HepG2 (cell line): Measurements from ENCODE around the gene ENTREP3. TPM values are rescaled to one million over a fixed set of nuclear protein-coding genes. Genes with fewer than 3 reads are reported as not detected.

Source experiments
- CTCF ChIP-seq: sonication (generic); formaldehyde crosslinking; IDR thresholded peaks from 2 replicates; pipeline ENCODE4 v1.5.0; 2020; ENCODE audit warnings: mild to moderate bottlenecking, missing genetic modification reagents, moderate library complexity
- DDIT3 ChIP-seq: sonication (generic); formaldehyde crosslinking; IDR thresholded peaks from 2 replicates; pipeline ENCODE4 v1.4.0; 2020; ENCODE audit warnings: mild to moderate bottlenecking, missing genetic modification reagents
- HDAC1 ChIP-seq: sonication (generic); formaldehyde crosslinking; IDR thresholded peaks from 2 replicates; pipeline ENCODE4 v1.5.1; 2020; ENCODE audit warnings: mild to moderate bottlenecking, missing genetic modification reagents
- KMT2A ChIP-seq: sonication (generic); formaldehyde crosslinking; IDR thresholded peaks from 2 replicates; pipeline ENCODE4 v1.4.0; 2020; ENCODE audit warnings: missing genetic modification reagents
- RAD51 ChIP-seq: fragments of 450-650 bp; IDR thresholded peaks from 2 replicates; pipeline ENCODE4 v1.6.1; 2016; ENCODE audit warnings: borderline replicate concordance
- SP5 ChIP-seq: IDR thresholded peaks from 2 replicates; pipeline ENCODE4 v1.6.1; 2016; ENCODE audit warnings: low read depth, borderline replicate concordance
- TFAP4 ChIP-seq: sonication (generic); IDR thresholded peaks from 2 replicates; pipeline ENCODE4 v1.6.1; 2016; ENCODE audit warnings: low read depth, borderline replicate concordance
- WIZ ChIP-seq: sonication (generic); formaldehyde crosslinking; IDR thresholded peaks from 2 replicates; pipeline ENCODE4 v1.5.1; 2020; ENCODE audit warnings: mild to moderate bottlenecking, missing genetic modification reagents
- ZBTB26 ChIP-seq: IDR thresholded peaks from 2 replicates; pipeline ENCODE4 v1.6.1; 2016; ENCODE audit warnings: missing compliant biosample characterization, missing genetic modification reagents, borderline replicate concordance
- ZNF296 ChIP-seq: sonication (generic); formaldehyde crosslinking; conservative IDR thresholded peaks from 2 replicates; pipeline ENCODE4 v1.5.0; 2020; ENCODE audit warnings: mild to moderate bottlenecking, missing genetic modification reagents
- ZNF317 ChIP-seq: sonication (generic); formaldehyde crosslinking; IDR thresholded peaks from 2 replicates; pipeline ENCODE4 v1.5.0; 2020; ENCODE audit warnings: mild to moderate bottlenecking, missing genetic modification reagents
- ZNF33A ChIP-seq: sonication (generic); formaldehyde crosslinking; IDR thresholded peaks from 2 replicates; pipeline ENCODE4 v1.5.1; 2020; ENCODE audit warnings: missing genetic modification reagents, mild to moderate bottlenecking, moderate library complexity, borderline replicate concordance
- ZNF496 ChIP-seq: sonication (generic); formaldehyde crosslinking; IDR thresholded peaks from 2 replicates; pipeline ENCODE4 v1.8.1; 2023; ENCODE audit warnings: mild to moderate bottlenecking, moderate library complexity, missing genetic modification reagents; ENCODE audit not compliant: insufficient replicate concordance
- ZNF788 ChIP-seq: sonication (generic); formaldehyde crosslinking; IDR thresholded peaks from 2 replicates; pipeline ENCODE4 v1.5.0; 2020; ENCODE audit warnings: mild to moderate bottlenecking, missing genetic modification reagents, borderline replicate concordance
- polyA plus RNA-seq, 8 experiments: library from polyadenylated mRNA; depleted of rRNA in 3 of 8; stranded (reverse) in 7 of 8; unstranded in 1 of 8; fragments of >200 nt; fragmentation: Illumina TruSeq in 4 of 8; extraction: Trizol in 4 of 8; gene quantifications; 2 replicates each; pipeline versions ENCODE4 v1.2.1 to v1.2.3, GENCODE V29; 2011 to 2016; ENCODE audit warnings: low read depth in 4 of 8, missing spikeins in 1 of 8, mixed read lengths in 1 of 8; ENCODE audit not compliant: insufficient read depth in 1 of 8
- total RNA-seq, 5 experiments: library from RNA; depleted of rRNA; stranded (reverse); fragments of >200 nt; fragmentation: Illumina TruSeq; extraction: Trizol; gene quantifications; 2 replicates each; pipeline ENCODE4 v1.2.3, GENCODE V29; 2016; ENCODE audit warnings: low read depth in 1 of 5
- TF ChIP-seq, protein P1 (sequence below): sonication (generic); formaldehyde crosslinking; IDR thresholded peaks from 2 replicates; pipeline ENCODE4 v1.5.1; 2020; ENCODE audit warnings: mild to moderate bottlenecking, moderate library complexity, missing genetic modification reagents
- TF ChIP-seq, protein P2 (sequence below): sonication (generic); formaldehyde crosslinking; IDR thresholded peaks from 2 replicates; pipeline ENCODE4 v1.4.0; 2020; ENCODE audit warnings: missing genetic modification reagents
- TF ChIP-seq, protein P3 (sequence below): sonication (generic); formaldehyde crosslinking; IDR thresholded peaks from 2 replicates; pipeline ENCODE4 v1.8.0; 2022; ENCODE audit warnings: missing genetic modification reagents, mild to moderate bottlenecking, inconsistent platforms, borderline replicate concordance

The ENTREP3 gene
- total and polyA plus RNA-seq, 2 of the 13 experiments (the other 11 are each of a cell fraction or from before 2014, with no cell fraction given), result 4.1 to 9.9 TPM

GRCh38 chr1:155277902-155278688 is 22.8 kb upstream of the ENTREP3 start (continued):
- TF ChIP-seq, protein P1, sequence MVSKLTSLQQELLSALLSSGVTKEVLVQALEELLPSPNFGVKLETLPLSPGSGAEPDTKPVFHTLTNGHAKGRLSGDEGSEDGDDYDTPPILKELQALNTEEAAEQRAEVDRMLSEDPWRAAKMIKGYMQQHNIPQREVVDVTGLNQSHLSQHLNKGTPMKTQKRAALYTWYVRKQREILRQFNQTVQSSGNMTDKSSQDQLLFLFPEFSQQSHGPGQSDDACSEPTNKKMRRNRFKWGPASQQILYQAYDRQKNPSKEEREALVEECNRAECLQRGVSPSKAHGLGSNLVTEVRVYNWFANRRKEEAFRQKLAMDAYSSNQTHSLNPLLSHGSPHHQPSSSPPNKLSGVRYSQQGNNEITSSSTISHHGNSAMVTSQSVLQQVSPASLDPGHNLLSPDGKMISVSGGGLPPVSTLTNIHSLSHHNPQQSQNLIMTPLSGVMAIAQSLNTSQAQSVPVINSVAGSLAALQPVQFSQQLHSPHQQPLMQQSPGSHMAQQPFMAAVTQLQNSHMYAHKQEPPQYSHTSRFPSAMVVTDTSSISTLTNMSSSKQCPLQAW (CRISPR knock-in tag), result peak; percentile 28; the same call in 1 of the 2 replicates
- no peak for TF ChIP-seq ZNF296 (CRISPR knock-in tag)
- peak; percentile 28; the same call in 1 of the 2 replicates for TF ChIP-seq TFAP4
- TF ChIP-seq ZNF496 (CRISPR knock-in tag), result no peak
- no peak for TF ChIP-seq ZNF33A
- TF ChIP-seq HDAC1 (CRISPR knock-in tag), result peak; percentile 50; the same call in 1 of the 2 replicates
- peak; percentile 55 for TF ChIP-seq CTCF (CRISPR knock-in tag)
- no peak for TF ChIP-seq ZNF788 (CRISPR knock-in tag)
- TF ChIP-seq DDIT3 (CRISPR knock-in tag), result no peak
- 0 out of 2 replicates have a peak, but pooled peaks have one; percentile 37 for TF ChIP-seq ZNF317 (CRISPR knock-in tag)
- no peak for TF ChIP-seq KMT2A
- TF ChIP-seq, protein P2, sequence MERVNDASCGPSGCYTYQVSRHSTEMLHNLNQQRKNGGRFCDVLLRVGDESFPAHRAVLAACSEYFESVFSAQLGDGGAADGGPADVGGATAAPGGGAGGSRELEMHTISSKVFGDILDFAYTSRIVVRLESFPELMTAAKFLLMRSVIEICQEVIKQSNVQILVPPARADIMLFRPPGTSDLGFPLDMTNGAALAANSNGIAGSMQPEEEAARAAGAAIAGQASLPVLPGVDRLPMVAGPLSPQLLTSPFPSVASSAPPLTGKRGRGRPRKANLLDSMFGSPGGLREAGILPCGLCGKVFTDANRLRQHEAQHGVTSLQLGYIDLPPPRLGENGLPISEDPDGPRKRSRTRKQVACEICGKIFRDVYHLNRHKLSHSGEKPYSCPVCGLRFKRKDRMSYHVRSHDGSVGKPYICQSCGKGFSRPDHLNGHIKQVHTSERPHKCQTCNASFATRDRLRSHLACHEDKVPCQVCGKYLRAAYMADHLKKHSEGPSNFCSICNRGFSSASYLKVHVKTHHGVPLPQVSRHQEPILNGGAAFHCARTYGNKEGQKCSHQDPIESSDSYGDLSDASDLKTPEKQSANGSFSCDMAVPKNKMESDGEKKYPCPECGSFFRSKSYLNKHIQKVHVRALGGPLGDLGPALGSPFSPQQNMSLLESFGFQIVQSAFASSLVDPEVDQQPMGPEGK (CRISPR knock-in tag), result peak; percentile 47; the same call in 1 of the 2 replicates
- TF ChIP-seq SP5, result peak; percentile 19; the same call in 1 of the 2 replicates
- 0 out of 2 replicates have a peak, but pooled peaks have one; percentile 28 for TF ChIP-seq ZBTB26 (CRISPR knock-in tag)
- TF ChIP-seq, protein P3, sequence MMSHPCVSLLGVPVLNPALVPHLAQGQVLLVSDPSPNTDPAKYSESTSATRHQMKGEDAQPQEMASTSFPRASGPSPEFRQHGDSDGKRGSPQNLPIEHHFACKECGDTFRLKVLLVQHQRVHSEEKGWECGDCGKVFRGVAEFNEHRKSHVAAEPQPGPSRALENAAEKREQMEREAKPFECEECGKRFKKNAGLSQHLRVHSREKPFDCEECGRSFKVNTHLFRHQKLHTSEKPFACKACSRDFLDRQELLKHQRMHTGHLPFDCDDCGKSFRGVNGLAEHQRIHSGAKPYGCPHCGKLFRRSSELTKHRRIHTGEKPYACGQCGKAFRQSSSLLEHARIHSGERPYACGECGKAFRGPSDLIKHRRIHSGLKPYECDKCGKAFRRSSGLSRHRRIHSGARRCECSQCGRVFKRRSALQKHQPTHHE, result no peak
- TF ChIP-seq WIZ, result 0 out of 2 replicates have a peak, but pooled peaks have one; percentile 55
- no peak for TF ChIP-seq RAD51
